HEK293 (cell line): ENCODE measurements around the gene FXYD2.

Source experiments
- CTCF ChIA-PET: fragments of 350-600 bp; formaldehyde crosslinking; extraction: SDS; loops from one replicate; lab custom pipeline; 2021; ENCODE audit warnings: antibody characterized with exemption; lab: Yijun Ruan, JAX
- POLR2A ChIA-PET: fragments of 300-600 bp; formaldehyde crosslinking; extraction: SDS; loops from one replicate; lab custom pipeline; 2020; ENCODE audit warnings: antibody characterized with exemption, inconsistent platforms; lab: Yijun Ruan, JAX
- H3K27ac ChIP-seq: fragments of 200-500 bp; sonication (Bioruptor generic); 2 replicates; pipeline ENCODE4 v1.5.1; 2014; ENCODE audit warnings: low read depth, low read length, control low read depth, inconsistent platforms; ENCODE audit errors: extremely low read depth
- H3K36me3 ChIP-seq, 2 experiments: fragments of 200-500 bp in 1 of 2; sonication (Bioruptor generic) in 1 of 2; 1 replicate in 1 of 2; 2 replicates in 1 of 2; pipeline ENCODE4 v1.5.1; 2014 to 2017; ENCODE audit warnings: inconsistent platforms in 2 of 2, low read length in 2 of 2; ENCODE audit not compliant: control insufficient read depth in 2 of 2, insufficient read depth in 1 of 2
- H3K4me1 ChIP-seq: fragments of 200-500 bp; sonication (Bioruptor generic); 2 replicates; pipeline ENCODE4 v1.5.1; 2014; ENCODE audit warnings: mild to moderate bottlenecking, low read length, inconsistent platforms; ENCODE audit not compliant: control insufficient read depth, insufficient read depth
- H3K4me3 ChIP-seq: 2 replicates; pipeline ENCODE4 v1.5.1; 2011; ENCODE audit warnings: low read depth, mild to moderate bottlenecking, control low read depth, low read length, moderate library complexity
- H3K9me3 ChIP-seq: fragments of 200-500 bp; sonication (Bioruptor generic); 2 replicates; pipeline ENCODE4 v1.5.1; 2014; ENCODE audit warnings: low read depth, low read length, inconsistent platforms; ENCODE audit not compliant: control insufficient read depth, insufficient read depth
- GLI2 ChIP-seq: fragments of 450-650 bp; formaldehyde crosslinking; IDR thresholded peaks from 2 replicates; pipeline ENCODE4; 2017; ENCODE audit warnings: missing biosample characterization, missing genetic modification characterization, low read depth, borderline replicate concordance
- KLF10 ChIP-seq: fragments of 450-650 bp; IDR thresholded peaks from 2 replicates; pipeline ENCODE4 v1.5.1; 2018; ENCODE audit warnings: missing biosample characterization, mild to moderate bottlenecking, missing genetic modification characterization
- KLF8 ChIP-seq: fragments of 450-650 bp; formaldehyde crosslinking; IDR thresholded peaks from 2 replicates; pipeline ENCODE4 v1.5.1; 2016; ENCODE audit warnings: missing biosample characterization, missing genetic modification characterization
- PATZ1 ChIP-seq: fragments of 450-650 bp; formaldehyde crosslinking; IDR thresholded peaks from 2 replicates; pipeline ENCODE4 v1.5.1; 2016; ENCODE audit warnings: missing biosample characterization, missing genetic modification characterization
- ZFP41 ChIP-seq: fragments of 450-650 bp; formaldehyde crosslinking; IDR thresholded peaks from 2 replicates; pipeline ENCODE4 v1.5.1; 2016; ENCODE audit warnings: missing biosample characterization, missing genetic modification characterization, borderline replicate concordance
- ZNF175 ChIP-seq: fragments of 450-650 bp; formaldehyde crosslinking; IDR thresholded peaks from 2 replicates; pipeline ENCODE4 v1.5.1; 2016; ENCODE audit warnings: missing biosample characterization, missing genetic modification characterization
- ZNF335 ChIP-seq: fragments of 450-650 bp; formaldehyde crosslinking; conservative IDR thresholded peaks from 2 replicates; pipeline ENCODE4 v1.5.1; 2016; ENCODE audit warnings: missing biosample characterization, missing genetic modification characterization
- ZNF341 ChIP-seq: fragments of 450-650 bp; formaldehyde crosslinking; IDR thresholded peaks from 2 replicates; pipeline ENCODE4; 2016; ENCODE audit warnings: low read depth, missing biosample characterization, missing genetic modification characterization
- ZNF350 ChIP-seq: fragments of 450-650 bp; formaldehyde crosslinking; IDR thresholded peaks from 2 replicates; pipeline ENCODE4 v1.5.0; 2017; ENCODE audit warnings: missing biosample characterization, mild to moderate bottlenecking, missing genetic modification characterization
- ZNF558 ChIP-seq: fragments of 450-650 bp; formaldehyde crosslinking; IDR thresholded peaks from 2 replicates; pipeline ENCODE4 v1.5.1; 2016; ENCODE audit warnings: missing biosample characterization, missing genetic modification characterization
- ZNF610 ChIP-seq: fragments of 450-650 bp; formaldehyde crosslinking; IDR thresholded peaks from 2 replicates; pipeline ENCODE4 v1.5.1; 2016; ENCODE audit warnings: missing biosample characterization, missing genetic modification characterization, borderline replicate concordance
- ZNF658 ChIP-seq: fragments of 450-650 bp; formaldehyde crosslinking; IDR thresholded peaks from 2 replicates; pipeline ENCODE4; 2016; ENCODE audit warnings: missing biosample characterization, missing genetic modification characterization
- ZNF707 ChIP-seq: fragments of 450-650 bp; formaldehyde crosslinking; IDR thresholded peaks from 2 replicates; pipeline ENCODE4 v1.5.1; 2016; ENCODE audit warnings: missing biosample characterization, missing genetic modification characterization
- ZNF776 ChIP-seq: fragments of 450-650 bp; formaldehyde crosslinking; IDR thresholded peaks from 2 replicates; pipeline ENCODE4 v1.5.0; 2017; ENCODE audit warnings: missing biosample characterization, missing genetic modification characterization, borderline replicate concordance
- ZSCAN4 ChIP-seq: fragments of 450-650 bp; formaldehyde crosslinking; IDR thresholded peaks from 2 replicates; pipeline ENCODE4 v1.5.1; 2017; ENCODE audit warnings: missing biosample characterization, missing genetic modification characterization
- TF ChIP-seq, protein P1 (sequence below): fragments of 450-650 bp; formaldehyde crosslinking; IDR thresholded peaks from 2 replicates; pipeline ENCODE4 v1.5.1; 2016; ENCODE audit warnings: missing biosample characterization, missing genetic modification characterization, borderline replicate concordance
- TF ChIP-seq, protein P2 (sequence below): fragments of 450-650 bp; IDR thresholded peaks from 2 replicates; pipeline ENCODE4 v1.5.1; 2018; ENCODE audit warnings: missing biosample characterization, mild to moderate bottlenecking, missing genetic modification characterization
- TF ChIP-seq, protein P3 (sequence below): fragments of 450-650 bp; formaldehyde crosslinking; IDR thresholded peaks from 2 replicates; pipeline ENCODE4 v1.5.1; 2016; ENCODE audit warnings: missing biosample characterization, missing genetic modification characterization

Gene FXYD2

DNA sequence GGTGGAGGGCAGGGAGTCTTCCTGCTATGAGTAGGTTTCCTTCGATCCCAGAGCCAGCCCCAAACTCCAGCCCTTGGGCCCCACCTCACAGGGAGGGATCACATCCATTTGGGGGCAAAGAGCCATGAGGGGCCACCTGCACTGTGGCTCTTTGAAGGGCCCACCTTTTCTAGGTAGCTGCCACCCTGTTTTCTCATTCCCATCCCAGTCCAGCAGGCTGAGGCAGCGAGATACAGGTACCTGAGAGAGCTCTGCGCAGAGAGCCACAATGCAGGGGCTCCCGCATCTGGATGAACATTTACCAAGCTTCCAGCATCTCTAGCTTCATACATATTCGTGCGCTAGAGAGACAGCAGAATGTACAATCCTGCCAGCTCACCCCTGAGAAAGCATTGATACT lies 35.6 kb upstream of the FXYD2 start (continued):
- TF ChIP-seq, protein P1, sequence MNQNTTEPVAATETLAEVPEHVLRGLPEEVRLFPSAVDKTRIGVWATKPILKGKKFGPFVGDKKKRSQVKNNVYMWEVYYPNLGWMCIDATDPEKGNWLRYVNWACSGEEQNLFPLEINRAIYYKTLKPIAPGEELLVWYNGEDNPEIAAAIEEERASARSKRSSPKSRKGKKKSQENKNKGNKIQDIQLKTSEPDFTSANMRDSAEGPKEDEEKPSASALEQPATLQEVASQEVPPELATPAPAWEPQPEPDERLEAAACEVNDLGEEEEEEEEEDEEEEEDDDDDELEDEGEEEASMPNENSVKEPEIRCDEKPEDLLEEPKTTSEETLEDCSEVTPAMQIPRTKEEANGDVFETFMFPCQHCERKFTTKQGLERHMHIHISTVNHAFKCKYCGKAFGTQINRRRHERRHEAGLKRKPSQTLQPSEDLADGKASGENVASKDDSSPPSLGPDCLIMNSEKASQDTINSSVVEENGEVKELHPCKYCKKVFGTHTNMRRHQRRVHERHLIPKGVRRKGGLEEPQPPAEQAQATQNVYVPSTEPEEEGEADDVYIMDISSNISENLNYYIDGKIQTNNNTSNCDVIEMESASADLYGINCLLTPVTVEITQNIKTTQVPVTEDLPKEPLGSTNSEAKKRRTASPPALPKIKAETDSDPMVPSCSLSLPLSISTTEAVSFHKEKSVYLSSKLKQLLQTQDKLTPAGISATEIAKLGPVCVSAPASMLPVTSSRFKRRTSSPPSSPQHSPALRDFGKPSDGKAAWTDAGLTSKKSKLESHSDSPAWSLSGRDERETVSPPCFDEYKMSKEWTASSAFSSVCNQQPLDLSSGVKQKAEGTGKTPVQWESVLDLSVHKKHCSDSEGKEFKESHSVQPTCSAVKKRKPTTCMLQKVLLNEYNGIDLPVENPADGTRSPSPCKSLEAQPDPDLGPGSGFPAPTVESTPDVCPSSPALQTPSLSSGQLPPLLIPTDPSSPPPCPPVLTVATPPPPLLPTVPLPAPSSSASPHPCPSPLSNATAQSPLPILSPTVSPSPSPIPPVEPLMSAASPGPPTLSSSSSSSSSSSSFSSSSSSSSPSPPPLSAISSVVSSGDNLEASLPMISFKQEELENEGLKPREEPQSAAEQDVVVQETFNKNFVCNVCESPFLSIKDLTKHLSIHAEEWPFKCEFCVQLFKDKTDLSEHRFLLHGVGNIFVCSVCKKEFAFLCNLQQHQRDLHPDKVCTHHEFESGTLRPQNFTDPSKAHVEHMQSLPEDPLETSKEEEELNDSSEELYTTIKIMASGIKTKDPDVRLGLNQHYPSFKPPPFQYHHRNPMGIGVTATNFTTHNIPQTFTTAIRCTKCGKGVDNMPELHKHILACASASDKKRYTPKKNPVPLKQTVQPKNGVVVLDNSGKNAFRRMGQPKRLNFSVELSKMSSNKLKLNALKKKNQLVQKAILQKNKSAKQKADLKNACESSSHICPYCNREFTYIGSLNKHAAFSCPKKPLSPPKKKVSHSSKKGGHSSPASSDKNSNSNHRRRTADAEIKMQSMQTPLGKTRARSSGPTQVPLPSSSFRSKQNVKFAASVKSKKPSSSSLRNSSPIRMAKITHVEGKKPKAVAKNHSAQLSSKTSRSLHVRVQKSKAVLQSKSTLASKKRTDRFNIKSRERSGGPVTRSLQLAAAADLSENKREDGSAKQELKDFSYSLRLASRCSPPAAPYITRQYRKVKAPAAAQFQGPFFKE (tag by site-specific recombination), result no peak
- TF ChIP-seq ZNF341 (tag by site-specific recombination) (no peak), KLF8 (no peak)

DNA sequence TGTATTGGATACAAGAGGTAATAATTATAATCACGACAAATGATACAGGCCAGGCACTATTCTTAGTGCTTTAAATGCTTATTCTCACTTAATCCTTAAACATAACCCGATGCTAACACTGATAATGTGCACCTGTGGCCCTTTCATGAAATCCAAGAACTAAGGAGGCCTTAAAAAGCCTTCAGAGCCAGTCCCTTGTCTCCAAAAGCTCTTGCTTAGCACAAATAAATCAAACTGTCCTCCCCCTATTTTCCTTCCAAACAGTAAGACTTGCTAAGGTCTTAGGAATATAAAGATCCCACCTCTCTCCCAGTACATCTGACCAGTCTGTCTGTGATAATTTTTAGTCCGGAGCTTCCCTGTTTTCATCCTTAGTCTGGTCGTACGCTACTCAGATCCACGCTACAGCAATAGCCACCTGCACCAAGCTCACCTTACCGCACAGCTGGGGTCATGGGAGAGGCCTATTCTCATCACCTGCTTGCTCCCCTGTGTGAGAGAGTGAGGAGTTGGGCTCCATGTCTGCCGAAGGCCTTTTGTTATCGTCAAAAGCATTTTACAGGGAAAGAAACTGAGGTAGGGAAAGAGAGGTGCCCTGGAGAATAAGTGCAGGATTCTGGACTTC lies 35.1 kb upstream of the FXYD2 start:
- Histone ChIP-seq H3K27ac (no peak overlapping the region), H3K9me3 (no peaks in the 10 kb centered on the region)
- POLR2A ChIA-PET, result interaction anchor here (2.0 kb wide), 1 partner anchor 17 kb away, joined by 12 read pairs; the partner anchor contains the start of gene FXYD6
- no peak for TF ChIP-seq ZNF350 (tag by site-specific recombination)
- no peak for TF ChIP-seq ZNF776 (tag by site-specific recombination)
- TF ChIP-seq, protein P2, sequence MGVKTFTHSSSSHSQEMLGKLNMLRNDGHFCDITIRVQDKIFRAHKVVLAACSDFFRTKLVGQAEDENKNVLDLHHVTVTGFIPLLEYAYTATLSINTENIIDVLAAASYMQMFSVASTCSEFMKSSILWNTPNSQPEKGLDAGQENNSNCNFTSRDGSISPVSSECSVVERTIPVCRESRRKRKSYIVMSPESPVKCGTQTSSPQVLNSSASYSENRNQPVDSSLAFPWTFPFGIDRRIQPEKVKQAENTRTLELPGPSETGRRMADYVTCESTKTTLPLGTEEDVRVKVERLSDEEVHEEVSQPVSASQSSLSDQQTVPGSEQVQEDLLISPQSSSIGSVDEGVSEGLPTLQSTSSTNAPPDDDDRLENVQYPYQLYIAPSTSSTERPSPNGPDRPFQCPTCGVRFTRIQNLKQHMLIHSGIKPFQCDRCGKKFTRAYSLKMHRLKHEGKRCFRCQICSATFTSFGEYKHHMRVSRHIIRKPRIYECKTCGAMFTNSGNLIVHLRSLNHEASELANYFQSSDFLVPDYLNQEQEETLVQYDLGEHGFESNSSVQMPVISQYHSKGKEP (tag by site-specific recombination), result no peak
- TF ChIP-seq ZNF610 (tag by site-specific recombination), result no peak
- no peak for TF ChIP-seq ZFP41 (tag by site-specific recombination)
- TF ChIP-seq ZNF707, result no peak
- no peak for TF ChIP-seq GLI2
- no peak for TF ChIP-seq ZNF335 (tag by site-specific recombination)
- TF ChIP-seq KLF10 (tag by site-specific recombination), result no peak
- no peak for TF ChIP-seq ZNF558 (tag by site-specific recombination)
- no peak for TF ChIP-seq ZSCAN4
- TF ChIP-seq PATZ1 (tag by site-specific recombination), result no peak
- no peak for TF ChIP-seq ZNF658
- TF ChIP-seq, protein P3, sequence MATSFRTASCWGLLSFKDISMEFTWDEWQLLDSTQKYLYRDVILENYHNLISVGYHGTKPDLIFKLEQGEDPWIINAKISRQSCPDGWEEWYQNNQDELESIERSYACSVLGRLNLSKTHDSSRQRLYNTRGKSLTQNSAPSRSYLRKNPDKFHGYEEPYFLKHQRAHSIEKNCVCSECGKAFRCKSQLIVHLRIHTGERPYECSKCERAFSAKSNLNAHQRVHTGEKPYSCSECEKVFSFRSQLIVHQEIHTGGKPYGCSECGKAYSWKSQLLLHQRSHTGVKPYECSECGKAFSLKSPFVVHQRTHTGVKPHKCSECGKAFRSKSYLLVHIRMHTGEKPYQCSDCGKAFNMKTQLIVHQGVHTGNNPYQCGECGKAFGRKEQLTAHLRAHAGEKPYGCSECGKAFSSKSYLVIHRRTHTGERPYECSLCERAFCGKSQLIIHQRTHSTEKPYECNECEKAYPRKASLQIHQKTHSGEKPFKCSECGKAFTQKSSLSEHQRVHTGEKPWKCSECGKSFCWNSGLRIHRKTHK (tag by site-specific recombination), result no peak
- TF ChIP-seq ZNF175 (tag by site-specific recombination), result no peak
- TF ChIP-seq, all 188 proteins: peak for 0
- Histone ChIP-seq H3K4me1 (peaks cover 4% of the 10 kb centered on the region), H3K4me3 (no peak overlapping the region), H3K36me3 (no peaks in the 10 kb centered on the region)
- CTCF ChIA-PET, result interaction anchor here (0.5 kb wide), 1 partner anchor 31 kb away, joined by 4 read pairs; no protein-coding TSS in a partner anchor
